HG03457 (cell line): Measurements from ENCODE around the gene THBD.

Experiments used
- ATAC-seq: cut with Tn5 transposase; IDR thresholded peaks from one replicate; pipeline ENCODE4 v1.9.1; 2021; ENCODE audit warnings: moderate number of reproducible peaks; ENCODE audit not compliant: unreplicated experiment

The THBD gene

GRCh38 chr20:23062632-23063031, 13.2 kb upstream of the THBD start:
- no peak for ATAC-seq

GRCh38 chr20:23061734-23062561, 12.5 kb upstream of the THBD start:
- no peak for ATAC-seq

GRCh38 chr20:23061262-23061661, 11.8 kb upstream of the THBD start:
- ATAC-seq = no peak

- ATAC-seq = no peak
Measured at GRCh38 chr20:23060629-23061028, 11.2 kb upstream of the THBD start.

GRCh38 chr20:23059846-23060245, 10.4 kb upstream of the THBD start:
- no peak for ATAC-seq

GRCh38 chr20:23059001-23059400, 9.5 kb upstream of the THBD start:
- ATAC-seq = no peak

- no peak for ATAC-seq
Measured at GRCh38 chr20:23058240-23058639, 8.8 kb upstream of the THBD start.

- ATAC-seq = no peak
Measured at GRCh38 chr20:23052904-23053303, 3.4 kb upstream of the THBD start.

GRCh38 chr20:23050847-23051627, 1.6 kb upstream of the THBD start:
- no peak for ATAC-seq

- no peak for ATAC-seq
Measured at GRCh38 chr20:23050076-23050838, 785 bp upstream of the THBD start.

GRCh38 chr20:23048283-23049200, 930 bp downstream of the THBD start:
- ATAC-seq = no peak

- no peak for ATAC-seq
Measured at GRCh38 chr20:23047738-23048214, 1.7 kb downstream of the THBD start.

GRCh38 chr20:23047001-23047737, 2.3 kb downstream of the THBD start:
- no peak for ATAC-seq

- ATAC-seq = no peak
Measured at GRCh38 chr20:23046431-23046830, 3.0 kb downstream of the THBD start.

- ATAC-seq = no peak
Measured at GRCh38 chr20:23043376-23043775, 6.1 kb downstream of the THBD start.

- no peak for ATAC-seq
Measured at GRCh38 chr20:23042270-23042669, 7.2 kb downstream of the THBD start.

- ATAC-seq = no peak
Measured at GRCh38 chr20:23039885-23040508, 9.5 kb downstream of the THBD start.

- no peak for ATAC-seq
Measured at GRCh38 chr20:23039136-23039875, 10.2 kb downstream of the THBD start.
